Thymus (tissue), 11 donors: ENCODE results near the gene FANCL. TPM values are rescaled to one million over a fixed set of nuclear protein-coding genes. Genes with fewer than 3 reads are reported as not detected.
A peak's percentile ranks its signal among the peaks of the same experiment; 100 is the strongest.
"Not testable (repeated sequence)": the region's sequence is repeated elsewhere in the genome, so short reads cannot be mapped to it uniquely, and the experiment has no call there.

Source experiments
- DNase-seq, 9 donors: peaks; one replicate each; pipeline ENCODE4 v3.0.0-alpha.2; 2013; ENCODE audit warnings: low spot score in 9 of 9, low read depth in 6 of 9, missing footprints in 1 of 9
- H3K27ac ChIP-seq, 2 donors: one replicate each; pipeline ENCODE4 v1.5.1; 2013; ENCODE audit warnings: control low read depth in 1 of 2, low read depth in 1 of 2, low read length in 1 of 2, mild to moderate bottlenecking in 1 of 2, moderate library complexity in 1 of 2
- H3K27me3 ChIP-seq, 2 donors: one replicate each; pipeline ENCODE4 v1.5.1; 2013; ENCODE audit warnings: low read length in 1 of 2; ENCODE audit not compliant: control insufficient read depth in 2 of 2, insufficient read depth in 1 of 2
- H3K36me3 ChIP-seq, 2 donors: one replicate each; pipeline ENCODE4 v1.5.1; 2013; ENCODE audit warnings: low read length in 1 of 2, mild to moderate bottlenecking in 1 of 2, moderate library complexity in 1 of 2; ENCODE audit not compliant: control insufficient read depth in 2 of 2, insufficient read depth in 2 of 2
- H3K4me1 ChIP-seq, 2 donors: one replicate each; pipeline ENCODE4 v1.5.1; 2013; ENCODE audit warnings: low read length in 2 of 2; ENCODE audit not compliant: control insufficient read depth in 2 of 2, insufficient read depth in 2 of 2
- H3K4me3 ChIP-seq, 2 donors: one replicate each; pipeline ENCODE4 v1.5.1; 2013; ENCODE audit warnings: low read length in 2 of 2, control low read depth in 1 of 2, mild to moderate bottlenecking in 1 of 2
- H3K9me3 ChIP-seq, 2 donors: one replicate each; pipeline ENCODE4 v1.5.1; 2013; ENCODE audit warnings: low read length in 1 of 2, mild to moderate bottlenecking in 1 of 2; ENCODE audit not compliant: control insufficient read depth in 2 of 2, insufficient read depth in 1 of 2
- WGBS: extraction: QIAGEN DNeasy Blood & Tissue Kit; methylation state at CpG from one replicate; pipeline ENCODE4 v1.1.7; 2013; 5-methylcytosine and 5-hydroxymethylcytosine counted together
- polyA plus RNA-seq: library from polyadenylated mRNA; stranded (reverse); fragments of 200-250 nt; gene quantifications from one replicate; pipeline ENCODE4 v1.2.3, GENCODE V29; 2013
- total RNA-seq: library from RNA; stranded (reverse); fragments of 120-200 nt; gene quantifications from one replicate; pipeline ENCODE4 v1.2.4, GENCODE V29; 2013
- donor health status: healthy.

Gene FANCL
- total and polyA plus RNA-seq, 2 donors, result 26.9 to 29.4 TPM

DNA sequence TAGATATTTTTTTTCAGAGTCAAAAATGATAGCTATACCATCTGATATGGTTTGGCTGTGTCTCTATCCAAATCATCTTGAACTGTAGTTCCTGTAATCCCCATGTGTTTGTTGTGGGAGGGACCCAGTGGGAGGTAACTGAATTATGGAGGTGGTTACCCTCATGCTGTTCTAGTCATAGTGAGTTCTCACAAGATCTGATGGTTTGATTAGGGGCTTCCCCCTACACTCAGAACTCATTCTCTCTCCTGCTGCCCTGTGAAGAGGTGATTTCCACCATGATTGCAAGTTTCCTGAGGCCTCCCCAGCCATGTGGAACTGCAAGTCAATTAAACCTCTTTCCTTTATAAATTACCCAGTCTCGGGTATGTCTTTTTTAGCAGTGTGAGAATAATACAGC is 17.3 kb upstream of the FANCL start:
- H3K27me3 ChIP-seq, H3K4me1 ChIP-seq, DNase-seq, H3K9me3 ChIP-seq, H3K27ac ChIP-seq, H3K36me3 ChIP-seq, H3K4me3 ChIP-seq: not testable (repeated sequence)
- 94% methylated on average over 1 of the region's 1 CpG for WGBS

DNA sequence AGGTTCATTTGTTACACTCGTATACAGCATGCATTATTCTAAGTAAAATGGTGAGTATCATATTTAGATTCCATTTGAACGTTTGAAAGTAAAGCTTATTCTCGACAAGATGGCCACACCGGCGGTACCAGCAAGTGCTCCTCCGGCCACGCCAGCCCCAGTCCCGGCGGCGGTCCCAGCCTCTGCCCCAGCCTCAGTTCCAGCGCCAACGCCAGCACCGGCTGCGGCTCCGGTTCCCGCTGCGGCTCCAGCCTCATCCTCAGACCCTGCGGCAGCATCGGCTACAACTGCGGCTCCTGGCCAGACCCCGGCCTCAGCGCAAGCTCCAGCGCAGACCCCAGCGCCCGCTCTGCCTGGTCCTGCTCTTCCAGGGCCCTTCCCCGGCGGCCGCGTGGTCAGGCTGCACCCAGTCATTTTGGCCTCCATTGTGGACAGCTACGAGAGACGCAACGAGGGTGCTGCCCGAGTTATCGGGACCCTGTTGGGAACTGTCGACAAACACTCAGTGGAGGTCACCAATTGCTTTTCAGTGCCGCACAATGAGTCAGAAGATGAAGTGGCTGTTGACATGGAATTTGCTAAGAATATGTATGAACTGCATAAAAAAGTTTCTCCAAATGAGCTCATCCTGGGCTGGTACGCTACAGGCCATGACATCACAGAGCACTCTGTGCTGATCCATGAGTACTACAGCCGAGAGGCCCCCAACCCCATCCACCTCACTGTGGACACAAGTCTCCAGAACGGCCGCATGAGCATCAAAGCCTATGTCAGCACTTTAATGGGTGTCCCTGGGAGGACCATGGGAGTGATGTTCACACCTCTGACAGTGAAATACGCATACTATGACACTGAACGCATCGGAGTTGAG is 10.4 kb upstream of the FANCL start:
- WGBS, result 98% methylated on average over 39 of the region's 43 CpGs
- H3K27ac ChIP-seq, H3K9me3 ChIP-seq, H3K36me3 ChIP-seq, H3K4me3 ChIP-seq, H3K27me3 ChIP-seq, H3K4me1 ChIP-seq, DNase-seq: not testable (repeated sequence)

DNA sequence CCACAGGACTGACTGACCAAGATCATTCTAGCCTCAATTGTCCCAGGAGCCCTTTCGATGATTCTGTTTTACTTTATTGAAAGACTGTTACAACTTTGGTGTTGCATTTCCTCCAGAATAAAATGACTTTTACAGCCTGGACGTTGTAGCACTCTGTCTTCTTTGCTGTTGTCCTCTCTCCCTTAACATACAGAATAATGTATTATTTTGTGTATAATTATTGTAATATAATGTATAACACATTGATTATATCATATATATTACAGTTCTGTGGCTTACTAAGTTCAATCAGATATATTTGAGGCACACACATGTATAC is 380 bp upstream of the FANCL start:
- Histone ChIP-seq H3K36me3 (no peaks in the 10 kb centered on the region), H3K4me1 (peaks cover 3 to 6% of the 10 kb centered on the region in 2 donors), H3K27me3 (no peaks in the 10 kb centered on the region), H3K9me3 (no peaks in the 10 kb centered on the region), H3K4me3 (peak overlapping the region; percentile 69 to 79), H3K27ac (peak overlapping the region; percentile 6 to 88)
- 7% methylated on average over 2 of the region's 2 CpGs for WGBS
- DNase-seq, result peak in 1 of 9 donors; percentile 3

DNA sequence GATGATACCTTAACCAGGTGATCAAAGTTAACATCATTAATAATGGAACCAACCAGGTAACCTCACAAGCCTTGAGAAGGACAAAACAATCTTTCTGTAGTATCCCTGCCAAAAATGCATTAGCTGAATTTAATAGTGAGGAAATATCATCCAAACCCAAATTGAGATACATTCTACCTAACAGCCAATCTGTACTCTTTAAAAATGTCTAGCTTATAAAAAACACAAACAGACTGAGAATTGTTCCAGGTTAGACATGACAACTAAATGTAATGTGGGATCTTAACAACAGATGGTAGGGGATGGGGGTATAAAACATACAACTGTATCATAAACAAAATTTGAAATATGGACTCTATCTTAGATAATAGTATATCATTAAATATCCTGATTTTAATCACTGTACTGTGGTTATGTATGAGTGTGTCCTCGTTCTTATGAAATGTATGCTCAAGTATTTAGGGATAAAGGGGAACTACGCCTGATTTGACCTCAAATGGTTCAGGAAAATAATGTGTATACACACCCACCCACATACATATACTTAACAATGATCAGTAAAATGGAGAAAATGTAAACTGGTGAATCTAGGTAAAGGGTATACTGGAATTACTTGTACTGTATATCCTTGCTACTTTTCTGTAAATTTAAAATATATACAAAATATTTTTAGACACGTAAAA is 1.7 kb downstream of the FANCL start:
- H3K4me3 ChIP-seq, result no peak overlapping the region
- H3K36me3 ChIP-seq, result no peaks in the 10 kb centered on the region
- no peaks in the 10 kb centered on the region for H3K27me3 ChIP-seq
- H3K27ac ChIP-seq, result no peak overlapping the region
- no peak for DNase-seq
- H3K9me3 ChIP-seq, result no peaks in the 10 kb centered on the region
- H3K4me1 ChIP-seq, result peaks cover 3 to 6% of the 10 kb centered on the region in 2 donors
- WGBS, result 75% methylated on average over 3 of the region's 3 CpGs

DNA sequence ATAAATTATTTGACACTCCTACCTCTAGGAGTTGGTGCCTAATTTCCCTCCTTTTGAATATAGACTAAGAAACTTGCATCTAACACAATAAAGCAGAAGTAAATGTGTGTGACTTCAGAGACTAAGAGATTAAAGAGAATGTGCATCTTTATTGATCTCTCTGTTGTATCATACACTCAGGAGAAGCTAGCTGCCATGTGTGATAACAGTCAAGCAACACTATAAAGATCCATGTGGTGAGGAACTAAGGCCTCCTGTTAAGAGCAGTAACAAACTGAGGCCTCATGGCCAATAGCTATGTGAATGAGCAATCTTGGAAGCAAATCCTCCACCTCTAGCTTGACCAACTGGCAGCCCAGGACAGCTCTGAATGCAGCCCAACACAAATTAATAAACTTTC is 3.4 kb downstream of the FANCL start:
- Histone ChIP-seq H3K27me3 (no peaks in the 10 kb centered on the region), H3K27ac (no peak overlapping the region), H3K9me3 (no peaks in the 10 kb centered on the region), H3K4me3 (no peak overlapping the region), H3K36me3 (no peaks in the 10 kb centered on the region), H3K4me1 (peaks cover 3 to 6% of the 10 kb centered on the region in 2 donors)
- peak in 2 of 9 donors; percentile 2 to 35 for DNase-seq

DNA sequence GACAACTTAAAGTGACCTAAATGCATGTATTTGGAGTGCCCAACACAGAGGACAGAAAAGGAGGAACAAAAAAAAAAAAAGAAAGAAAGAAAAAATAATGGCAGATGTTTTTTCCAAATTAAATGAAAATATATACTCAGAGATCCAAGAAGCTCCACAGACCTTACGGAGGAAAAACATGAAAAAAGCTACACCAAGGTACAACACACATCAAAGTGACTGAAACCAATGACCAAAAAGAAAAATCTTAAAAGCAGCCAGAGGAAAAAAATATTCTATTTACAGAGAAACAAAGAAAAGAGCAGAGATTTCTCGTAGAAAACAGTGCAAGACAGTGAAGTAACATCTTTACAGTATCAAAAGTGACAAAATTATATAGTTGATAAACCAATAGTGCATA is 5.1 kb downstream of the FANCL start:
- H3K4me1 ChIP-seq, result peaks cover 3% of the 10 kb centered on the region in 2 donors
- no peak for DNase-seq
- WGBS, result 94% methylated on average over 2 of the region's 2 CpGs
- H3K27me3 ChIP-seq, result no peaks in the 10 kb centered on the region
- H3K27ac ChIP-seq, result no peak overlapping the region
- no peak overlapping the region for H3K4me3 ChIP-seq
- no peaks in the 10 kb centered on the region for H3K9me3 ChIP-seq
- no peaks in the 10 kb centered on the region for H3K36me3 ChIP-seq

DNA sequence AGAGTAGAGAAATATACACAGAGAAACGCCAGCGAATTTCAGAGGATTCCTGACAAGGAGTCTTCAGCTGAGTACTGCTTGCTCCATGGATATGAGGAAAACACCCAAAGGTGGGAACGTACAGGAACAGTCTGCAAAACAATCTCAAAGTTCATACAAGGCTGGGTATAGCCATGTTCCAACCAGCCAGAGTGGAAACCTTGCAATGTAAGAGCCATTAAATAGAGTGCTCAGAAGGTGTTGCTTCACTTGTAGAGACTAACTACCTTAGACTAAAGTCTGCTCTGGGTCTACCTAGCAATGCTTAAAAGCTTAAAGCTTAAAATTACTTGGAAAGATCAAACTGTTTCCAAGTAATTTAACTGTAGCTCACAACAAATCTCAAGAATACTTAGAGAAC is 6.0 kb downstream of the FANCL start:
- no peaks in the 10 kb centered on the region for H3K36me3 ChIP-seq
- no peak for DNase-seq
- no peaks in the 10 kb centered on the region for H3K9me3 ChIP-seq
- peaks cover under 1 to 1% of the 10 kb centered on the region in 2 donors for H3K4me1 ChIP-seq
- H3K4me3 ChIP-seq, result no peak overlapping the region
- no peaks in the 10 kb centered on the region for H3K27me3 ChIP-seq
- H3K27ac ChIP-seq, result no peak overlapping the region
- 98% methylated on average over 3 of the region's 3 CpGs for WGBS

DNA sequence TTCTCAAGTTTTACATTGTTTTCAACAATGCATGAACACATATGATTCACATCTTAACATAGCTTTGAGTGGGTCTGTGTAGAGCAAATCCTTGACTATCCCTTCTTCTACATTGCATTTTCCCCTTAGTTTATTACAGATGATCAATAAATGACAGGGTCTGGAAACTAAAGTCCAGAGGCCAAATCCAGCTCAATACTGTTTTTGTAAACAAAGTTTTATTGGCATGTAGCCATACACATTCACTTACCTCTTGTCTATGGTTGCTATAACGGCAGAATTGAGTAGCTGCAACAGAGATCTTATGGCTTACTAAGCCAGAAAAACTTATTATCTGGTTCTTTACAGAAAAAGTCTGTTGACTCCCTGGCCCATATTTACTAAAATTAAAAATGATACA is 12.8 kb downstream of the FANCL start:
- no peak for DNase-seq
- WGBS, result 99% methylated on average over 1 of the region's 1 CpG
- Histone ChIP-seq H3K9me3 (no peaks in the 10 kb centered on the region), H3K4me1 (no peaks in the 10 kb centered on the region), H3K27me3 (no peaks in the 10 kb centered on the region), H3K36me3 (peaks cover 6 to 8% of the 10 kb centered on the region in 2 donors), H3K27ac (no peak overlapping the region), H3K4me3 (no peak overlapping the region)

DNA sequence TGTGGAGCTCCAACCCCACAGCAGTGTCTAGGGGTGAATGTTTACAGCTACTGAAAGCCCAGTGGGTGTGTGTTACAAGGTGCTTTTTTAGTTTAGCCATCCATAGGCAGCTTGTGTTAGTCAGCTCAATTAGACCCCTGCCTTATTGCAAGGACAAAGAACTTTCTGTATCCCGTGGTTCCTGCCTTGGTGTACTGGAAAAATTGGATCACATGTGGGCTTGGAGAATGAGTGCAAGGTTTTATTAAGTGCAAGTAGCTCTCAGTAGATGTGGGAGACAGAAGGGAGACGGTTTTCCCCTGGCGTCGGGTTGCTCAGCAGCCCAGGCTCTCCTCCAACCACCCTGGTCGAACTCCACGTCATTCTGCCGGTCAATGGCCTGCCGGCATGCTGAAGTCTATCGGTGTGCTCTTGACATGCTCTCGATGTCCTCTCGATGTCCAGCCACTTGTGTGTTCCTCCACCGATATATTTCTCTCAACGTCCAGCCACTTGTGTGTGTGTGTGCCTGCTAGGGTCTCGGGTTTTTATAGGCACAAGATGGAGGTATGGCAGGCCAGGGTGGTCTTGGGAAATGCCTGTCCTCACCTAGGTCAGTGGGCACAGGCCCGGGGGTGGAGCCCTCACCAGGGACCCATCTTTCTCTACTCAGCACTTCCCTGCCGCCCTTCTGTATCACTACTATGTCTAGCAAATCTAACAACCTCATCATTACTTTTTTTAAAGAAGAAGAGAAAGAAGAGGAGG is 13.8 kb downstream of the FANCL start:
- 97% methylated on average over 16 of the region's 16 CpGs for WGBS

More for the DNA sequence above, 13.8 kb downstream of the FANCL start:
- Histone ChIP-seq H3K4me1 (no peaks in the 10 kb centered on the region), H3K4me3 (no peak overlapping the region), H3K9me3 (no peaks in the 10 kb centered on the region), H3K27me3 (no peaks in the 10 kb centered on the region), H3K27ac (no peak overlapping the region), H3K36me3 (peaks cover 6 to 8% of the 10 kb centered on the region in 2 donors)
- no peak for DNase-seq
